H1 (cell line): Measurements from ENCODE around the gene SCN11A. TPM values are rescaled to one million over a fixed set of nuclear protein-coding genes. Genes with fewer than 3 reads are reported as not detected.

Experiments used
- BACH1 ChIP-seq: IDR thresholded peaks from 2 replicates; pipeline ENCODE4 v1.6.1; 2012; ENCODE audit warnings: low read length, improper control_type of control experiment
- GTF2F1 ChIP-seq: IDR thresholded peaks from 2 replicates; pipeline ENCODE4 v1.6.1; 2012; ENCODE audit warnings: low read depth, low read length, improper control_type of control experiment, borderline replicate concordance
- JUND ChIP-seq: IDR thresholded peaks from 2 replicates; pipeline ENCODE4 v1.6.1; 2011; ENCODE audit warnings: mild to moderate bottlenecking, improper control_type of control experiment, low read length
- NANOG ChIP-seq: IDR thresholded peaks from 2 replicates; pipeline ENCODE4 v1.6.1; 2011; ENCODE audit warnings: low read length, low read depth, mild to moderate bottlenecking, inconsistent platforms; ENCODE audit not compliant: insufficient read depth, poor library complexity, severe bottlenecking
- RNF2 ChIP-seq: fragments of 200-900, 300-1000 bp; sonication (generic); IDR thresholded peaks from 2 replicates; pipeline ENCODE4 v1.7.1; 2016; ENCODE audit warnings: borderline replicate concordance, low read depth, mild to moderate bottlenecking, antibody characterized with exemption, low read length; ENCODE audit not compliant: poor library complexity, severe bottlenecking; ENCODE audit errors: missing control alignments
- SP4 ChIP-seq: IDR thresholded peaks from 2 replicates; pipeline ENCODE4 v1.6.1; 2012; ENCODE audit warnings: low read length, inconsistent platforms
- YY1 ChIP-seq: IDR thresholded peaks from 2 replicates; pipeline ENCODE4 v1.6.1; 2011; ENCODE audit warnings: low read depth, mild to moderate bottlenecking, low read length
- polyA plus RNA-seq, 7 experiments: library from polyadenylated mRNA; depleted of rRNA in 3 of 7; stranded (reverse) in 5 of 7; unstranded in 2 of 7; fragments of >200 nt in 5 of 7; fragments of 200-250 nt in 2 of 7; gene quantifications; 1 replicate in 5 of 7; 2 replicates in 1 of 7; 4 replicates in 1 of 7; pipeline versions ENCODE4 v1.2.1 to v1.2.3, GENCODE V29; 2011 to 2013; ENCODE audit warnings: missing spikeins in 2 of 7, mixed read lengths in 2 of 7
- total RNA-seq: library from RNA; stranded (reverse); fragmentation: NEBNext Ultra II Directional; extraction: Animal tissue kit (Norgen Biotek cat#: 25700); gene quantifications from 2 replicates; pipeline ENCODE4 v1.2.1, GENCODE V29; 2021
- TF ChIP-seq, protein P1 (sequence below): fragments of 300-600 bp; sonication (generic); IDR thresholded peaks from 2 replicates; pipeline ENCODE4 v1.7.1; 2012; ENCODE audit warnings: low read length, moderate library complexity, mild to moderate bottlenecking, inconsistent platforms; ENCODE audit not compliant: insufficient replicate concordance

Gene SCN11A
- total and polyA plus RNA-seq, 2 of the 8 experiments (the other 6 are each of a cell fraction or from before 2014, with no cell fraction given) = 0.11 to 0.21 TPM

DNA sequence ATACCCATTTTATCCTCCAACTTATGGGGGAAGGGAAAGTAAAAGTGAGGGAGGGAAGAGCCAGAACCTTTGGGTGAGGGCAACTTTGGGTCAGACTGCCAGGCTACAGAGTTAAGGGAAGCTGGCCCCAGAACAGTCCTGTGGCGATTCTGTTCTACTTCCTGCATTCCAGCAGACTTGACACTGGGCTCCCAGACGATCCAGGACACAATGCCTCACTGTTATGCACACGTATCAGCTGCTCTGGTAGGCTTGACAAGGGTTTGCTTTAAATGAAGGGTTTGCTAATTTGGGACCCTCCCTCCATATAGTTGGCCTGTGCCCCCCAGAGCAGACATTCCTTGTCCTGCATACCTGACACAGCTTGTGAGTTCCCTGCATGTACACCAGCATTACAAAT is 45.0 kb upstream of the SCN11A start (continued):
- TF ChIP-seq NANOG (no peak), YY1 (no peak), SP4 (no peak), BACH1 (no peak), GTF2F1 (no peak), JUND (no peak), RNF2 (no peak)
- TF ChIP-seq, protein P1, sequence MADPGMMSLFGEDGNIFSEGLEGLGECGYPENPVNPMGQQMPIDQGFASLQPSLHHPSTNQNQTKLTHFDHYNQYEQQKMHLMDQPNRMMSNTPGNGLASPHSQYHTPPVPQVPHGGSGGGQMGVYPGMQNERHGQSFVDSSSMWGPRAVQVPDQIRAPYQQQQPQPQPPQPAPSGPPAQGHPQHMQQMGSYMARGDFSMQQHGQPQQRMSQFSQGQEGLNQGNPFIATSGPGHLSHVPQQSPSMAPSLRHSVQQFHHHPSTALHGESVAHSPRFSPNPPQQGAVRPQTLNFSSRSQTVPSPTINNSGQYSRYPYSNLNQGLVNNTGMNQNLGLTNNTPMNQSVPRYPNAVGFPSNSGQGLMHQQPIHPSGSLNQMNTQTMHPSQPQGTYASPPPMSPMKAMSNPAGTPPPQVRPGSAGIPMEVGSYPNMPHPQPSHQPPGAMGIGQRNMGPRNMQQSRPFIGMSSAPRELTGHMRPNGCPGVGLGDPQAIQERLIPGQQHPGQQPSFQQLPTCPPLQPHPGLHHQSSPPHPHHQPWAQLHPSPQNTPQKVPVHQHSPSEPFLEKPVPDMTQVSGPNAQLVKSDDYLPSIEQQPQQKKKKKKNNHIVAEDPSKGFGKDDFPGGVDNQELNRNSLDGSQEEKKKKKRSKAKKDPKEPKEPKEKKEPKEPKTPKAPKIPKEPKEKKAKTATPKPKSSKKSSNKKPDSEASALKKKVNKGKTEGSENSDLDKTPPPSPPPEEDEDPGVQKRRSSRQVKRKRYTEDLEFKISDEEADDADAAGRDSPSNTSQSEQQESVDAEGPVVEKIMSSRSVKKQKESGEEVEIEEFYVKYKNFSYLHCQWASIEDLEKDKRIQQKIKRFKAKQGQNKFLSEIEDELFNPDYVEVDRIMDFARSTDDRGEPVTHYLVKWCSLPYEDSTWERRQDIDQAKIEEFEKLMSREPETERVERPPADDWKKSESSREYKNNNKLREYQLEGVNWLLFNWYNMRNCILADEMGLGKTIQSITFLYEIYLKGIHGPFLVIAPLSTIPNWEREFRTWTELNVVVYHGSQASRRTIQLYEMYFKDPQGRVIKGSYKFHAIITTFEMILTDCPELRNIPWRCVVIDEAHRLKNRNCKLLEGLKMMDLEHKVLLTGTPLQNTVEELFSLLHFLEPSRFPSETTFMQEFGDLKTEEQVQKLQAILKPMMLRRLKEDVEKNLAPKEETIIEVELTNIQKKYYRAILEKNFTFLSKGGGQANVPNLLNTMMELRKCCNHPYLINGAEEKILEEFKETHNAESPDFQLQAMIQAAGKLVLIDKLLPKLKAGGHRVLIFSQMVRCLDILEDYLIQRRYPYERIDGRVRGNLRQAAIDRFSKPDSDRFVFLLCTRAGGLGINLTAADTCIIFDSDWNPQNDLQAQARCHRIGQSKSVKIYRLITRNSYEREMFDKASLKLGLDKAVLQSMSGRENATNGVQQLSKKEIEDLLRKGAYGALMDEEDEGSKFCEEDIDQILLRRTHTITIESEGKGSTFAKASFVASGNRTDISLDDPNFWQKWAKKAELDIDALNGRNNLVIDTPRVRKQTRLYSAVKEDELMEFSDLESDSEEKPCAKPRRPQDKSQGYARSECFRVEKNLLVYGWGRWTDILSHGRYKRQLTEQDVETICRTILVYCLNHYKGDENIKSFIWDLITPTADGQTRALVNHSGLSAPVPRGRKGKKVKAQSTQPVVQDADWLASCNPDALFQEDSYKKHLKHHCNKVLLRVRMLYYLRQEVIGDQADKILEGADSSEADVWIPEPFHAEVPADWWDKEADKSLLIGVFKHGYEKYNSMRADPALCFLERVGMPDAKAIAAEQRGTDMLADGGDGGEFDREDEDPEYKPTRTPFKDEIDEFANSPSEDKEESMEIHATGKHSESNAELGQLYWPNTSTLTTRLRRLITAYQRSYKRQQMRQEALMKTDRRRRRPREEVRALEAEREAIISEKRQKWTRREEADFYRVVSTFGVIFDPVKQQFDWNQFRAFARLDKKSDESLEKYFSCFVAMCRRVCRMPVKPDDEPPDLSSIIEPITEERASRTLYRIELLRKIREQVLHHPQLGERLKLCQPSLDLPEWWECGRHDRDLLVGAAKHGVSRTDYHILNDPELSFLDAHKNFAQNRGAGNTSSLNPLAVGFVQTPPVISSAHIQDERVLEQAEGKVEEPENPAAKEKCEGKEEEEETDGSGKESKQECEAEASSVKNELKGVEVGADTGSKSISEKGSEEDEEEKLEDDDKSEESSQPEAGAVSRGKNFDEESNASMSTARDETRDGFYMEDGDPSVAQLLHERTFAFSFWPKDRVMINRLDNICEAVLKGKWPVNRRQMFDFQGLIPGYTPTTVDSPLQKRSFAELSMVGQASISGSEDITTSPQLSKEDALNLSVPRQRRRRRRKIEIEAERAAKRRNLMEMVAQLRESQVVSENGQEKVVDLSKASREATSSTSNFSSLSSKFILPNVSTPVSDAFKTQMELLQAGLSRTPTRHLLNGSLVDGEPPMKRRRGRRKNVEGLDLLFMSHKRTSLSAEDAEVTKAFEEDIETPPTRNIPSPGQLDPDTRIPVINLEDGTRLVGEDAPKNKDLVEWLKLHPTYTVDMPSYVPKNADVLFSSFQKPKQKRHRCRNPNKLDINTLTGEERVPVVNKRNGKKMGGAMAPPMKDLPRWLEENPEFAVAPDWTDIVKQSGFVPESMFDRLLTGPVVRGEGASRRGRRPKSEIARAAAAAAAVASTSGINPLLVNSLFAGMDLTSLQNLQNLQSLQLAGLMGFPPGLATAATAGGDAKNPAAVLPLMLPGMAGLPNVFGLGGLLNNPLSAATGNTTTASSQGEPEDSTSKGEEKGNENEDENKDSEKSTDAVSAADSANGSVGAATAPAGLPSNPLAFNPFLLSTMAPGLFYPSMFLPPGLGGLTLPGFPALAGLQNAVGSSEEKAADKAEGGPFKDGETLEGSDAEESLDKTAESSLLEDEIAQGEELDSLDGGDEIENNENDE = no peak
